Activated naive CD8-positive, alpha-beta T cell treated with anti-CD3 and anti-CD28 coated beads, Interleukin-2, amount 50 U/mL, for 24 hours (primary cell): ENCODE measurements around the gene DMD.
A peak's percentile ranks its signal among the peaks of the same experiment; 100 is the strongest.
"Not testable (repeated sequence)": the region's sequence is repeated elsewhere in the genome, so short reads cannot be mapped to it uniquely, and the experiment has no call there.

ENCODE experiments used
- ATAC-seq: fragments of 150-1000 bp; cut with Tn5 transposase; one replicate; pipeline ENCODE4 v1.10.0; 2021
- DNase-seq: peaks from one replicate; pipeline ENCODE4 v3.0.0; 2021
- H3K27ac Mint-ChIP-seq: one replicate; pipeline ENCODE4 v1.8.0; 2021; ENCODE audit warnings: mild to moderate bottlenecking, mixed read lengths
- H3K27me3 Mint-ChIP-seq: one replicate; pipeline ENCODE4 v1.8.0; 2021; ENCODE audit warnings: mixed read lengths
- H3K36me3 Mint-ChIP-seq: one replicate; pipeline ENCODE4 v1.8.0; 2021; ENCODE audit warnings: low read depth, mixed read lengths
- H3K4me1 Mint-ChIP-seq: one replicate; pipeline ENCODE4 v1.8.0; 2021; ENCODE audit warnings: mixed read lengths
- H3K4me3 Mint-ChIP-seq: one replicate; pipeline ENCODE4 v1.8.0; 2021; ENCODE audit warnings: mild to moderate bottlenecking, moderate library complexity, mixed read lengths
- H3K9me3 Mint-ChIP-seq: one replicate; pipeline ENCODE4 v1.8.0; 2021; ENCODE audit warnings: mixed read lengths

DMD gene

GRCh38 chrX:32528451-32528850, 682.9 kb downstream of the DMD start:
- not testable (repeated sequence) for H3K27me3 Mint-ChIP-seq, H3K36me3 Mint-ChIP-seq, H3K9me3 Mint-ChIP-seq, H3K27ac Mint-ChIP-seq, H3K4me3 Mint-ChIP-seq, DNase-seq, ATAC-seq, H3K4me1 Mint-ChIP-seq

DNA sequence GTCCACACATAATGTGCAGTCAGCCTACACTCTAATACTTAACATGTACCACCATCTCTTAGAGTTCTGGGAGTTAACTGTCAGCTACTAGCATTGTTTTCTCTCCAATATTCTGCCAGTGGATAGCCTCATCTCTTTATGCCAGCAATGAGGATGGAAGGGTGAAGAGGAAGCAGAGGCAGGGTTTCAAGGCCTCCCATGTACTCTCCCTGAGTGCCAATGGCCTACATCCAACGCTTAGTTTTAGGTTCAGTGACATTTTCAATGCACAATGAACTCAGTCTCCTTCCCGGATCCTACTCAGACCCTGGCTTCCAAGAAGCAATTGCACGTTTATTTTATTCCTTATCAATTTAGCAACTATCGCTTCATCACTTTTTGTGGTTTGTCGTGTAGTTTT, 686.1 kb downstream of the DMD start:
- ATAC-seq (no peak), DNase-seq (no peak)
- Mint-ChIP-seq H3K4me1 (no peaks in the 10 kb centered on the region), H3K27ac (no peak overlapping the region), H3K36me3 (no peaks in the 10 kb centered on the region), H3K9me3 (no peaks in the 10 kb centered on the region), H3K27me3 (no peaks in the 10 kb centered on the region), H3K4me3 (no peak overlapping the region)

GRCh38 chrX:32524385-32524784, 687.0 kb downstream of the DMD start:
- Mint-ChIP-seq H3K4me3 (no peak overlapping the region), H3K4me1 (no peaks in the 10 kb centered on the region), H3K27me3 (no peaks in the 10 kb centered on the region), H3K36me3 (no peaks in the 10 kb centered on the region), H3K9me3 (no peaks in the 10 kb centered on the region), H3K27ac (no peak overlapping the region)
- ATAC-seq, result no peak
- no peak for DNase-seq

DNA sequence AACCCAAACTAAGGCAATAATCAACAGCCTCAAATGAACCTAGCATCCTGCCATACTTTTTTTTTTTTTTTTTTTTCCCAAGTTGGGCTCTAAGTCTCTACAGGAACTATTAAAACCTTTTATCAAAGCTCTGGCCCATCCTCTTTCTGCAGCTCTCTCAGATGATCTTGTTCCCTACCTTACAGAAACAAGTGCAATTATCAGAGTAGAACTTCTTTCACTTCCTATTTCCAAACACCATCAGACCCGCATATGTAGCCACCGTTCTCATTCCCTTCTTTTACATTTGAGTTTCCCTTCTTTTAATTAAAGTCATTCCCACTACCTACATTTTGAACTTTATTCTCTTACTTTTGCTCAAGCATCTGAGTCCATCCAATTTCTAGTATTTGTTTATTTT, 690.6 kb downstream of the DMD start:
- H3K4me3 Mint-ChIP-seq, result no peak overlapping the region
- H3K27ac Mint-ChIP-seq, result no peak overlapping the region
- no peaks in the 10 kb centered on the region for H3K36me3 Mint-ChIP-seq
- H3K9me3 Mint-ChIP-seq, result no peaks in the 10 kb centered on the region
- no peak for ATAC-seq
- no peak for DNase-seq
- no peaks in the 10 kb centered on the region for H3K27me3 Mint-ChIP-seq
- no peaks in the 10 kb centered on the region for H3K4me1 Mint-ChIP-seq

DNA sequence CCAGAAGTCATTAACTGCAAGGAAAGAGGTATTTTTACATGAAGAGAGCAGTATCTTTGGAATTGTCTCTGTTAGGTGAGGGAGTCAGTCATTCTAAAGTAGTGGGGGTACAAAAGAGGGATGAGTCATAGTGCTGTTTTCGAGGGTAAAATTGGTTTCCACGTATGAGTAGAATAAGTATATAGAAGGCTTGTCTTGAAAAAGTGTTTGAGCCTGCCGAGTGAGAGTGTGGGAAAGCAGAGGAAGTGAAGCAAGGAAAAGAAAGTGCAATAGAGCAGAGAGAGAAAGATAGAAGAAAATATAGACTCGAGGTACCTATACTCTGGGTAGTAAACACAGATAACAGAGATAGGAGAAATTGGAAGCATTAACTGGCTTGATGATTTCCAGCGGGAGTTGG, 696.4 kb downstream of the DMD start:
- Mint-ChIP-seq H3K4me1 (no peaks in the 10 kb centered on the region), H3K27me3 (no peaks in the 10 kb centered on the region), H3K27ac (no peak overlapping the region), H3K4me3 (no peak overlapping the region), H3K36me3 (no peaks in the 10 kb centered on the region), H3K9me3 (no peaks in the 10 kb centered on the region)
- DNase-seq (no peak), ATAC-seq (no peak)

DNA sequence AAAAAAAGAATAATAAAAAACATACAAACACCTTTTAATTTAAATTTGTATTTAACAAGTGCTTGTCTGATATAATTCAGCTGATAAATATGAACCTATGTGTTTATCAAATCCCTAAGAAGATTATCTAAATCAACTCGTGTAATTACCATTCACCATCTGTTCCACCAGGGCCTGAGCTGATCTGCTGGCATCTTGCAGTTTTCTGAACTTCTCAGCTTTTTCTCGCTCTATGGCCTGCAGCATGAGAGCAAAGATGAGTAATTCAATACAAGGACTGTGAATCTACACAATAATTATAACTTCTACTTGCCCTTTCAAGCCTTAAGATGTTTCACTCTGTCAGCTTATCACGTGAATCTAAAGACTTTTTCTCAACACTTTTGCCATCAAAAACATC, 709.7 kb downstream of the DMD start:
- H3K9me3 Mint-ChIP-seq, result no peaks in the 10 kb centered on the region
- H3K27ac Mint-ChIP-seq, result no peak overlapping the region
- H3K4me1 Mint-ChIP-seq, result no peaks in the 10 kb centered on the region
- DNase-seq (no peak), ATAC-seq (no peak)
- H3K27me3 Mint-ChIP-seq, result no peaks in the 10 kb centered on the region
- H3K4me3 Mint-ChIP-seq, result no peak overlapping the region
- no peaks in the 10 kb centered on the region for H3K36me3 Mint-ChIP-seq

DNA sequence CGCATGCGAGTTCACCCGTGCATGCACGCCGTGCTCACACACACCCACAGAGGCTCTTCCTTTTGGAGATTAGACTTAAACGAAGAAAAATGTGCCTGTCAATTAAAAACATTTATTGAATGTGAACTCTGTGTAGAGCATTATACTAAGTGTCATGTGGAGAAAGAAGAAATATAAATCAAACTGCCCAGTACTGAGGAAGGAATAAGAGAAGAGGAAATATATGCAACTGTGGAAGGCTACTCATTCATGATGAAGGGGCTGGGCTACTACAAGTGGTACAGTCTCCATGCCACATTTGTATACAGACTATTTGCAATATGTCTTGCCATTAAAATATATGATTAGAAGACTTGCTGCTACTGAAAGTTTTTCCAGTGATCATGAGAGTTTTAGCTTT, 714.7 kb downstream of the DMD start:
- no peak for DNase-seq
- Mint-ChIP-seq H3K4me3 (no peak overlapping the region), H3K27me3 (no peaks in the 10 kb centered on the region), H3K9me3 (no peaks in the 10 kb centered on the region), H3K36me3 (no peaks in the 10 kb centered on the region), H3K27ac (no peak overlapping the region), H3K4me1 (no peaks in the 10 kb centered on the region)
- no peak for ATAC-seq

DNA sequence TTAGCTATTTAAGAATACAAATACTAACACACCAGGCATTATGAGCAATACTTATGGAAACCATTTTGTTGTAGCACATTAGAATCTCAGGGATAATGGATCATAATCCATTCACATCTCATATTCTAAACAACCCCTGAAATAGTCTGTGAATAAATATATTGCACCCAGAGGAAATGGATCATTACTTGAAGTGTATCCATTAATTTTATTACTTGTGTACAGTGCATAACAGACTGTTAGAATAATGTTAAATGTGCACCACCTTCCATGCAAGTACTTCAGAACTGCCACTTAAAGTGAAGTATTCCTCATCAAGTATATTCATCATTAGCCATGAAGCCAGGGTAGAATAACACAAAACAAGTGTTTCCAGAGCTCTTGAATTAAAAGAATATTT, 715.5 kb downstream of the DMD start:
- H3K36me3 Mint-ChIP-seq, result no peaks in the 10 kb centered on the region
- H3K27ac Mint-ChIP-seq, result no peak overlapping the region
- no peaks in the 10 kb centered on the region for H3K4me1 Mint-ChIP-seq
- H3K4me3 Mint-ChIP-seq, result no peak overlapping the region
- ATAC-seq, result no peak
- H3K27me3 Mint-ChIP-seq, result no peaks in the 10 kb centered on the region
- no peaks in the 10 kb centered on the region for H3K9me3 Mint-ChIP-seq
- no peak for DNase-seq

GRCh38 chrX:32489125-32489524, 722.2 kb downstream of the DMD start:
- no peak overlapping the region for H3K4me3 Mint-ChIP-seq
- no peaks in the 10 kb centered on the region for H3K36me3 Mint-ChIP-seq
- ATAC-seq (no peak), DNase-seq (no peak)
- H3K4me1 Mint-ChIP-seq, result no peaks in the 10 kb centered on the region
- H3K27ac Mint-ChIP-seq, result no peak overlapping the region
- H3K27me3 Mint-ChIP-seq, result no peaks in the 10 kb centered on the region
- H3K9me3 Mint-ChIP-seq, result no peaks in the 10 kb centered on the region

GRCh38 chrX:32483534-32484136, 727.7 kb downstream of the DMD start:
- Mint-ChIP-seq H3K36me3 (no peaks in the 10 kb centered on the region), H3K4me1 (no peaks in the 10 kb centered on the region), H3K4me3 (no peak overlapping the region), H3K27ac (no peak overlapping the region), H3K27me3 (no peaks in the 10 kb centered on the region), H3K9me3 (no peaks in the 10 kb centered on the region)
- DNase-seq, result no peak
- no peak for ATAC-seq

GRCh38 chrX:32480019-32480418, 731.3 kb downstream of the DMD start:
- ATAC-seq (no peak), DNase-seq (no peak)
- H3K27ac Mint-ChIP-seq, result no peak overlapping the region
- H3K27me3 Mint-ChIP-seq, result no peaks in the 10 kb centered on the region
- H3K36me3 Mint-ChIP-seq, result no peaks in the 10 kb centered on the region
- H3K4me3 Mint-ChIP-seq, result no peak overlapping the region
- no peaks in the 10 kb centered on the region for H3K4me1 Mint-ChIP-seq
- no peaks in the 10 kb centered on the region for H3K9me3 Mint-ChIP-seq

- DNase-seq (no peak), ATAC-seq (no peak)
- Mint-ChIP-seq H3K36me3 (no peaks in the 10 kb centered on the region), H3K4me1 (no peaks in the 10 kb centered on the region), H3K27me3 (no peaks in the 10 kb centered on the region), H3K9me3 (no peaks in the 10 kb centered on the region), H3K4me3 (no peak overlapping the region), H3K27ac (no peak overlapping the region)
These were observed 739.0 kb downstream of the DMD start for GRCh38 chrX:32472364-32472763.

DNA sequence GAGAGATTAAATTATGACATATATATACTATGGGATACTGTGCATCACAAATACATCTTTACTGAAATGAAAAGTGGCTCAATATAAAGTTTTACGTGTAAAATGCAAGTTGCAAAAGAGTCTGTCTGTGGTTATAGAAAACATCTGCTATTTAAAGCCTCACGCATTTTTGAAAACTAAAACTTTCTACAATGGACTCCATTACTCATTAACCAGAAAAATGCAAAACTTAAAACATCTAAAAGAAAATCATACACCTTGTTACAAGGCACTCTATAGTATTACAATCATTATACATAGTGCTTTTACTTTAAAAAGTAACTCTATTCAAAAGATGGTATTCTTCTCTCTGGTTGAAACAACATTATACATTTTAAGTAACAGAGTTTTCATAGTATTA, 755.6 kb downstream of the DMD start:
- Mint-ChIP-seq H3K36me3 (no peaks in the 10 kb centered on the region), H3K27ac (no peak overlapping the region), H3K9me3 (no peaks in the 10 kb centered on the region), H3K27me3 (no peaks in the 10 kb centered on the region), H3K4me1 (peaks cover 4% of the 10 kb centered on the region), H3K4me3 (no peak overlapping the region)
- ATAC-seq (no peak), DNase-seq (no peak)

DNA sequence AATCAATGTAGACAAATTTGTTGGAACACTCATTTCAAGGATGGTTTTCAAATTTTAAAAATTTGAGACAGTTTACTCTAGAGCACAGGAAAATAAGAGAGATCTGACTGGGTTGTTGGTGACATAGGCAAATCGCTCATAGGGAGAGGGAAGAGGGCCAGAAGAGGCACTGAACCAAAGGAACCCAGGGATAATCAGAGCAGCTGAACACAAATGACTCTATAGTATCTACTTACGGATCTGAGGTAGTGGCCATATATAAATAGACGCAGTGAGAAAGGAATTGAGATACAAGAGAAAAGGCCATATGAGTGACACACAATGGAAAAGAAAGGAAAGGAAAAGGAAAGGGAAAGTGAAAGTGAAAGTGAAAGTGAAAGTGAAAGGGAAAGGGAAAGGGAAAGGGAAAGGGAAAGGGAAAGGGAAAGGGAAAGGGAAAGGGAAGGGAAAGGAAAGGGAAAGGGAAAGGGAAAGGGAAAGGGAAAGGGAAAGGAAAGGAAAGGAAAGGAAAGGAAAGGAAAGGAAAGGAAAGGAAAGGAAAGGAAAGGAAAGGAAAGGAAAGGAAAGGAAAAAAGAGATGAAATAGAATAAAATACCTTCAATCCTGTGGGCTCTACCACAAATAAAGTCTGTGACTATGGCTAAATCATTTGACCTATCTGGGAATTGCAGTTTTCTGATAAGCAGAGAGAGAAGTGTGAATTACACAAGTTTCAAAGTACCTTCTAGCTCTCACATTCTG, 759.2 kb downstream of the DMD start:
- ATAC-seq (no peak), DNase-seq (no peak)
- peaks cover 12% of the 10 kb centered on the region for H3K4me1 Mint-ChIP-seq
- no peak overlapping the region for H3K4me3 Mint-ChIP-seq
- H3K9me3 Mint-ChIP-seq, result no peaks in the 10 kb centered on the region
- H3K27ac Mint-ChIP-seq, result no peak overlapping the region
- H3K36me3 Mint-ChIP-seq, result no peaks in the 10 kb centered on the region
- H3K27me3 Mint-ChIP-seq, result no peaks in the 10 kb centered on the region

DNA sequence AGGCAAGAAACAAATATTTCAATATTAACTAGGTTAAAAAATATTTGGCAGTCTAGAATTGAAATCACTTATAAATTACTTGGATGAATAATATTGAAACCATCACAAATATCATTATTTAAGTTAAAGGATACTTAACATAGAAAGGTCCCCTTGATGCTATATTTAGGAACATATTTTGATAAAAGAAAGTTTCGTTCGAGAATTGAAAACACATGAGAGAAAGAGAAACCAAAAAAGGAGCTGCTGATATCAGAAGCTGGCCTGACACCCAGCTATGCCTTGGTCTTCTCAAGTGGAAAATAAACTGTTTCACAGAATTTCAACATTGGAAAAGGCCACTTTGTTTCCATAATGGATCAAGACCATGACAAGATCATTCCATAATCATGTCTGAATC, 762.4 kb downstream of the DMD start:
- peaks cover 24% of the 10 kb centered on the region for H3K4me1 Mint-ChIP-seq
- peak overlapping the region; percentile 26 for H3K4me3 Mint-ChIP-seq
- ATAC-seq (no peak), DNase-seq (no peak)
- no peaks in the 10 kb centered on the region for H3K9me3 Mint-ChIP-seq
- no peaks in the 10 kb centered on the region for H3K36me3 Mint-ChIP-seq
- no peak overlapping the region for H3K27ac Mint-ChIP-seq
- no peaks in the 10 kb centered on the region for H3K27me3 Mint-ChIP-seq

DNA sequence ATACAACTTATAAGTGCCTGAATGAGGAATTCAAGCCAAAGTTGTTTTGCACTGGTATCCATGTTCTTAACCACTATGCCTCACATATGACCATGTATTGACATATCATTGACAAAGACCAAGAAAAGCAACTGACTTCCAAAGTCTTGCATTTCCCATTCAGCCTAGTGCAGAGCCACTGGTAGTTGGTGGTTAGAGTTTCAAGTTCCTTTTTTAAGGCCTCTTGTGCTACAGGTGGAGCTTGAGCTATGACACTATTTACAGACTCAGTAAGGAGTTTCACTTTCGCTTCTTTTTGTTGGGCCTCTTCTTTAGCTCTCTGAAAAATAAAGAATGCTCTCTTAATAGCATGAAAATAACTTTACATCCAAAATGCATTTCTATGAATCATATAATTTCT, 763.0 kb downstream of the DMD start:
- no peak overlapping the region for H3K4me3 Mint-ChIP-seq
- ATAC-seq (peak; percentile 76), DNase-seq (no peak)
- H3K36me3 Mint-ChIP-seq, result no peaks in the 10 kb centered on the region
- H3K27me3 Mint-ChIP-seq, result no peaks in the 10 kb centered on the region
- H3K27ac Mint-ChIP-seq, result no peak overlapping the region
- H3K9me3 Mint-ChIP-seq, result no peaks in the 10 kb centered on the region
- H3K4me1 Mint-ChIP-seq, result peaks cover 27% of the 10 kb centered on the region
